HG03432 (cell line): ENCODE measurements around the gene CEP162.
A peak's percentile ranks its signal among the peaks of the same experiment; 100 is the strongest.
"Not testable (repeated sequence)": the region's sequence is repeated elsewhere in the genome, so short reads cannot be mapped to it uniquely, and the experiment has no call there.

ENCODE experiments used
- ATAC-seq: cut with Tn5 transposase; IDR thresholded peaks from one replicate; pipeline ENCODE4 v1.9.1; 2021; ENCODE audit warnings: mild to moderate bottlenecking, moderate library complexity; ENCODE audit not compliant: unreplicated experiment

Gene CEP162

GRCh38 chr6:84243240-84243639 is 15.8 kb upstream of the CEP162 start:
- ATAC-seq: no peak

- ATAC-seq: peak; percentile 59
Observed at GRCh38 chr6:84242265-84242664, 14.8 kb upstream of the CEP162 start.

- peak; percentile 1 for ATAC-seq
Observed at GRCh38 chr6:84228198-84228543, 728 bp upstream of the CEP162 start.

GRCh38 chr6:84227044-84227433 is 404 bp downstream of the CEP162 start:
- ATAC-seq: peak; percentile 2

- no peak for ATAC-seq
Observed at GRCh38 chr6:84224251-84224650, 3.2 kb downstream of the CEP162 start.

- not testable (repeated sequence) for ATAC-seq
Observed at GRCh38 chr6:84223608-84224007, 3.8 kb downstream of the CEP162 start.

GRCh38 chr6:84222426-84222825 is 5.0 kb downstream of the CEP162 start:
- ATAC-seq: no peak

- ATAC-seq: no peak
Observed at GRCh38 chr6:84220809-84221409, 6.5 kb downstream of the CEP162 start.

- ATAC-seq: no peak
Observed at GRCh38 chr6:84218091-84218490, 9.4 kb downstream of the CEP162 start.

- no peak for ATAC-seq
Observed at GRCh38 chr6:84213217-84213616, 14.2 kb downstream of the CEP162 start.

GRCh38 chr6:84204011-84204410 is 23.4 kb downstream of the CEP162 start:
- ATAC-seq: no peak

- not testable (repeated sequence) for ATAC-seq
Observed at GRCh38 chr6:84199987-84200386, 27.5 kb downstream of the CEP162 start.

- no peak for ATAC-seq
Observed at GRCh38 chr6:84197708-84198107, 29.7 kb downstream of the CEP162 start.

GRCh38 chr6:84193114-84193708 is 34.2 kb downstream of the CEP162 start:
- ATAC-seq: peak; percentile 56

GRCh38 chr6:84191802-84192201 is 35.6 kb downstream of the CEP162 start:
- no peak for ATAC-seq

GRCh38 chr6:84189356-84189755 is 38.1 kb downstream of the CEP162 start:
- not testable (repeated sequence) for ATAC-seq

- no peak for ATAC-seq
Observed at GRCh38 chr6:84183430-84183829, 44.0 kb downstream of the CEP162 start.

GRCh38 chr6:84182001-84182400 is 45.4 kb downstream of the CEP162 start:
- ATAC-seq: no peak

GRCh38 chr6:84177241-84177640 is 50.2 kb downstream of the CEP162 start:
- no peak for ATAC-seq

- ATAC-seq: no peak
Observed at GRCh38 chr6:84172574-84172973, 54.9 kb downstream of the CEP162 start.

GRCh38 chr6:84172080-84172479 is 55.4 kb downstream of the CEP162 start:
- no peak for ATAC-seq

- ATAC-seq: no peak
Observed at GRCh38 chr6:84167457-84167856, 60.0 kb downstream of the CEP162 start.

- ATAC-seq: no peak
Observed at GRCh38 chr6:84166395-84166794, 61.0 kb downstream of the CEP162 start.
